Tibial nerve (tissue), 4 donors: Measurements from ENCODE around the gene SUV39H1. TPM values are rescaled to one million over a fixed set of nuclear protein-coding genes. Genes with fewer than 3 reads are reported as not detected.

Experiments used
- DNase-seq, 2 donors: peaks; one replicate each; pipeline ENCODE4 v3.0.0-alpha.2; 2019; ENCODE audit warnings: low spot score in 2 of 2
- H3K27ac ChIP-seq, 4 donors: fragments of 200-600 bp; sonication (generic) in 3 of 4; one replicate each; pipeline ENCODE4 v1.5.1; 2017 to 2019; ENCODE audit warnings: mild to moderate bottlenecking in 1 of 4
- H3K27me3 ChIP-seq, 2 donors: fragments of 200-600 bp; sonication (generic) in 1 of 2; one replicate each; pipeline versions ENCODE4 v1.5.1 to v1.6.0; 2017 to 2019
- H3K36me3 ChIP-seq, 3 donors: fragments of 200-600 bp; sonication (generic); one replicate each; pipeline ENCODE4 v1.5.1; 2018 to 2019
- H3K4me1 ChIP-seq, 4 donors: fragments of 200-600 bp; sonication (generic) in 3 of 4; one replicate each; pipeline ENCODE4 v1.5.1; 2017 to 2019
- H3K4me3 ChIP-seq, 4 donors: fragments of 200-600 bp; sonication (generic) in 3 of 4; one replicate each; pipeline ENCODE4 v1.5.1; 2017 to 2019; ENCODE audit warnings: mild to moderate bottlenecking in 1 of 4, moderate library complexity in 1 of 4
- H3K9me3 ChIP-seq, 4 donors: fragments of 200-600 bp; sonication (generic) in 3 of 4; one replicate each; pipeline ENCODE4 v1.5.1; 2017 to 2019
- EP300 ChIP-seq, 2 donors: sonication (generic); formaldehyde crosslinking; IDR thresholded peaks; one replicate each; pipeline ENCODE4 v1.6.1; 2017; ENCODE audit warnings: antibody characterized with exemption in 2 of 2, mild to moderate bottlenecking in 1 of 2
- POLR2A ChIP-seq, 2 donors: fragments of 450-650 bp; IDR thresholded peaks; one replicate each; pipeline ENCODE4 v1.6.1; 2017; ENCODE audit warnings: antibody characterized with exemption in 2 of 2, mild to moderate bottlenecking in 2 of 2, moderate library complexity in 2 of 2
- WGBS, 2 donors: methylation state at CpG; one replicate each; pipeline ENCODE4 v1.1.5; 2018; 5-methylcytosine and 5-hydroxymethylcytosine counted together
- small RNA-seq: library from RNA; depleted of rRNA; stranded (forward); fragments of <200 nt; gene quantifications from one replicate; pipeline ENCODE3, GENCODE V24; 2016
- total RNA-seq, 4 donors: library from RNA; depleted of rRNA; stranded (reverse); fragments of >200 nt; gene quantifications; one replicate each; pipeline ENCODE4 v1.1.0, GENCODE V29; 2016
- TF ChIP-seq, protein P1 (sequence below), 5 experiments: fragments of 200-600 bp in 3 of 5; fragments of 450-650 bp in 2 of 5; sonication (generic) in 3 of 5; IDR thresholded peaks; one replicate each; pipeline ENCODE4 v1.5.1; 2016 to 2019; ENCODE audit warnings: antibody characterized with exemption in 5 of 5, mild to moderate bottlenecking in 3 of 5, moderate library complexity in 2 of 5

SUV39H1 gene
- total RNA-seq, 4 donors from 2014 or later, result 4.2 to 10.0 (median 5.2) TPM

DNA sequence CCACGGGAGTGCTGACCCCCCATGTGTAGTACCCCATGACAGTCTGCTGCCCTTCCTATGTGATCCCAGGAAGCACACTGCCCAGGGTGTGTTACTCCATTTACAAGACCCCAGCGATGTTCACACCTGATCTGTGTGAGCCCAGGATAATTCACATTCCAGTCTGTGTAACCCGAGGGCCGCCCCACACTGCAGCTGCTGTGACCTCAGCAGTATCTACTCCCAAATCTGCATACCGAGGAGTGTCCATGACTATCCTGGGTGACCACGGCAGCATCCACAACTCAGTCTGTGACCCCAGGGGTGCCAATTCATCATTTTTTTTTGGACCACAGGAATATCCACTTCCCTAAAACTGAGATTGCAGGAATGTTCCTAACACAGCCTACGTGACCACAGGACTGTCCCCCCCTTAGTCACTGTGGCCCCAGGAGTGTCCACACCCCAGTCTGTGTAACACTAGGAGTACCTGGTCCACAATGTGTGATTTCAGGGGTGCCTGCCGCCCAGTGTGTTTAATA is 57.2 kb downstream of the SUV39H1 start:
- TF ChIP-seq, protein P1, sequence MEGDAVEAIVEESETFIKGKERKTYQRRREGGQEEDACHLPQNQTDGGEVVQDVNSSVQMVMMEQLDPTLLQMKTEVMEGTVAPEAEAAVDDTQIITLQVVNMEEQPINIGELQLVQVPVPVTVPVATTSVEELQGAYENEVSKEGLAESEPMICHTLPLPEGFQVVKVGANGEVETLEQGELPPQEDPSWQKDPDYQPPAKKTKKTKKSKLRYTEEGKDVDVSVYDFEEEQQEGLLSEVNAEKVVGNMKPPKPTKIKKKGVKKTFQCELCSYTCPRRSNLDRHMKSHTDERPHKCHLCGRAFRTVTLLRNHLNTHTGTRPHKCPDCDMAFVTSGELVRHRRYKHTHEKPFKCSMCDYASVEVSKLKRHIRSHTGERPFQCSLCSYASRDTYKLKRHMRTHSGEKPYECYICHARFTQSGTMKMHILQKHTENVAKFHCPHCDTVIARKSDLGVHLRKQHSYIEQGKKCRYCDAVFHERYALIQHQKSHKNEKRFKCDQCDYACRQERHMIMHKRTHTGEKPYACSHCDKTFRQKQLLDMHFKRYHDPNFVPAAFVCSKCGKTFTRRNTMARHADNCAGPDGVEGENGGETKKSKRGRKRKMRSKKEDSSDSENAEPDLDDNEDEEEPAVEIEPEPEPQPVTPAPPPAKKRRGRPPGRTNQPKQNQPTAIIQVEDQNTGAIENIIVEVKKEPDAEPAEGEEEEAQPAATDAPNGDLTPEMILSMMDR (IDR thresholded peaks at IDR 0.05), result no peak
- TF ChIP-seq EP300 (IDR thresholded peaks at IDR 0.05), result no peak
- TF ChIP-seq POLR2A (IDR thresholded peaks at IDR 0.05), result no peak
- no peaks in the 10 kb centered on the region for H3K36me3 ChIP-seq
- no peaks in the 10 kb centered on the region for H3K27me3 ChIP-seq
- no peak overlapping the region for H3K4me3 ChIP-seq
- WGBS, 2 donors, result 63 to 87% methylated on average over 3 to 8 of the region's 8 CpGs
- no peak overlapping the region for H3K27ac ChIP-seq
- H3K9me3 ChIP-seq, result no peaks in the 10 kb centered on the region
- no peak for DNase-seq
- H3K4me1 ChIP-seq, result no peaks in the 10 kb centered on the region

DNA sequence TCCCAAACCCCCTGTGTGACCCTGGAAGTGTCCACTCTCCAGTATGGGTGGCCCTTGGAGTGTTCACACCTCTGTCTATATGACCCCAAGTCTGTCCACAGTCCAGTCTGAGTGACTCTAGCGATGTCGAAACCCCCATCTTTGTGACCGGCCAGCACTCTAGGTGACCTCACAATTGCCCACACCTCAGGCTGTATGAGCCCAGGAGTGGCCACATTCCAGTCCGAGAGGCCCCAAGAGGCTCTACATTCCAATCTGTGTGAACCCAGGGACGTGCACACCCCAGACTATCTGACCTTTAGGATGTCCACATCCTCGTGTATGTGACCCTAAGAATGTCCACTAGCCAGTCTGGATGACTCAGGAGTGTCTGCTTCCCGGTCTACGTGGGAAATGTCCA is 57.7 kb downstream of the SUV39H1 start:
- TF ChIP-seq POLR2A (IDR thresholded peaks at IDR 0.05) (no peak), EP300 (IDR thresholded peaks at IDR 0.05) (no peak)
- TF ChIP-seq, protein P1 (IDR thresholded peaks at IDR 0.05), result no peak
- Histone ChIP-seq H3K27ac (no peak overlapping the region), H3K9me3 (no peaks in the 10 kb centered on the region), H3K4me3 (no peak overlapping the region), H3K36me3 (no peaks in the 10 kb centered on the region), H3K27me3 (no peaks in the 10 kb centered on the region), H3K4me1 (no peaks in the 10 kb centered on the region)
- 56 to 67% methylated on average over 7 to 8 of the region's 8 CpGs for WGBS, 2 donors
- DNase-seq, result no peak

Small RNA genes within 50 kb of the gene (small RNA-seq; reads per million reads assigned to genes)
- not detected for gene RNU6-1056P

Other genes with a start within 250 kb of the SUV39H1 start
- gene SLC38A5, start 226.5 kb upstream of the SUV39H1 start, total RNA-seq, result 10 to 100 TPM in 1 of 4 donors, 1 to 10 TPM in 3; 2.4 to 21.9 (median 4.5) TPM
- gene FTSJ1, start 220.5 kb upstream of the SUV39H1 start, total RNA-seq, result 10 to 100 TPM; 46.1 to 81.3 (median 51.0) TPM
- 10 to 100 TPM in 3 of 4 donors, 1 to 10 TPM in 1; 8.8 to 19.8 (median 16.1) TPM for gene PORCN, start 187.7 kb upstream of the SUV39H1 start, total RNA-seq
- gene EBP, start 174.9 kb upstream of the SUV39H1 start, total RNA-seq, result 10 to 100 TPM; 21.1 to 29.2 (median 23.6) TPM
- 10 to 100 TPM in 3 of 4 donors, 1 to 10 TPM in 1; 9.9 to 15.9 (median 12.2) TPM for gene TBC1D25, start 157.0 kb upstream of the SUV39H1 start, total RNA-seq
- gene RBM3, start 122.2 kb upstream of the SUV39H1 start, total RNA-seq, result 100 to 1,000 TPM; 170 to 235 (median 217) TPM
- 100 to 1,000 TPM; 108 to 224 (median 126) TPM for gene WDR13, start 99.2 kb upstream of the SUV39H1 start, total RNA-seq
- gene WAS, start 12.9 kb upstream of the SUV39H1 start, total RNA-seq, result 10 to 100 TPM in 2 of 4 donors, 1 to 10 TPM in 2; 3.1 to 32.7 (median 9.8) TPM
- gene GLOD5, start 65.0 kb downstream of the SUV39H1 start, total RNA-seq, result not detected
- gene GATA1, start 89.9 kb downstream of the SUV39H1 start, total RNA-seq, result under 1 TPM in 1 of 4 donors, not detected in 3; 0.90 TPM
- 100 to 1,000 TPM; 101 to 160 (median 120) TPM for gene HDAC6, start 105.3 kb downstream of the SUV39H1 start, total RNA-seq
- gene ERAS, start 129.8 kb downstream of the SUV39H1 start, total RNA-seq, result not detected
- 10 to 100 TPM in 1 of 4 donors, 1 to 10 TPM in 3; 5.0 to 21.8 (median 7.3) TPM for gene PCSK1N, start 138.9 kb downstream of the SUV39H1 start, total RNA-seq
- gene TIMM17B, start 201.0 kb downstream of the SUV39H1 start, total RNA-seq, result 10 to 100 TPM; 42.0 to 66.6 (median 47.1) TPM
- gene PQBP1, start 201.2 kb downstream of the SUV39H1 start, total RNA-seq, result 10 to 100 TPM; 40.4 to 60.3 (median 48.7) TPM
- gene SLC35A2, start 214.9 kb downstream of the SUV39H1 start, total RNA-seq, result 10 to 100 TPM; 17.0 to 35.5 (median 17.1) TPM
- gene PIM2, start 222.3 kb downstream of the SUV39H1 start, total RNA-seq, result 1 to 10 TPM; 4.9 to 8.4 (median 6.8) TPM